SKM-1 treated with dmso at 0.1 percent for 144 hours (cell line): ENCODE results near the gene CAMTA1.

Source experiments
- DNase-seq: peaks from one replicate; lab custom pipeline; 2025; ENCODE audit not compliant: unreplicated experiment; lab: John Stamatoyannopoulos, UW

The CAMTA1 gene

DNA sequence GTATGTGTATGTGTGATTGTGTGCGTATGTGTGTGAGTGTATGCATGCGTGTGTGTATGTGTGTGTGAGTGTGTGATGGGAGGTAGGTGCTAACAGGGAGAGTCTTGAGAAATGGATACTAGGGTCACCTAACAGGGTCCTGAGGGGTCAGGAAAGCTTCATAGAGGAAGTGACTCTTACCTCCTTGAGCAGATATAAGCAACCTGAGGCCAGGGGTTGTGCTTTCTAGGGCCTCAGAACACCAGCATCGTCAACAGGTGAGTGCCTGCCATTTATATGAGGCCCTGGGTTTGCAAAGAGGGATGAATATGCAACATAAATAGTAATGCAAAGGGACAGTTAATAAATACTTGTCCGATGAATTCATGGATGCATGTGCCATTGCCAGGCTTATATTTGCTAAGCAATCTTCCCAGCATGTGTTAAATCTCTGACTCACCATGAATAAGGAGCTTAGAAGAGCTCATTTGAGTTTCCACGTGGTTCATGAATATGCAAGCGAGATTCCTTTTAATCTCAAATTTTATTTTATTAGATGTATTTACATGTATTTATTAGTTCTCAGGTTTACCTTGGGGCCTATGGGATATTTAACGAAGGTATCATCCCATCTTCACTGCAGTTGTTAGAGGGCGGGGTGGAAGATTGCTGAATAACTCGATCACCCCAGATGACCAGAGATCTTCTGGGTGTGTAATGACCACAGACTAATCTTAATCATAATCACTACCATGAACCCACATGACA, 438.3 kb downstream of the CAMTA1 start:
- DNase-seq, result no peak

DNA sequence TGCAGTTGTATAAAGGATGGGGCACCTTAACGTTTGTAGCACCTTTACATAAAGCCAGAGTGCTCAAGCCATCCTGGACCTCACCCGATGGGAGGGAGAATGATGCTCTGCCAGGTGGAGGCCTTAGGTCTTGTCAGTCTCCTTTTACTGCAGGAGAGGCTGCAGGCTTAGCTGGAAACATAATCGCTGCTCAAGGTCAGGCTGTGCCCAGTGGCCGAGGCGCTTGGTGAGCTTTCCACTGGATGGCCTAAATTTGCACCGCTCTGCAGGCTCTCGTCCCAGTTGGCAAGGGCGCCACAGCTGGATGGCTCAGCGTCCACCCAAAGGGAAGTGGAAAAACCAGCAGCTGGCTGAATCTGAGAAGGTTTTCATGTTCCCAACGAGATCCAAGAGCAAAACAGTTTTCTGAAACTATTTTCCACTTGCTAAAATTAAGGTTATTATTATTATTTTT, 438.9 kb downstream of the CAMTA1 start:
- no peak for DNase-seq

DNA sequence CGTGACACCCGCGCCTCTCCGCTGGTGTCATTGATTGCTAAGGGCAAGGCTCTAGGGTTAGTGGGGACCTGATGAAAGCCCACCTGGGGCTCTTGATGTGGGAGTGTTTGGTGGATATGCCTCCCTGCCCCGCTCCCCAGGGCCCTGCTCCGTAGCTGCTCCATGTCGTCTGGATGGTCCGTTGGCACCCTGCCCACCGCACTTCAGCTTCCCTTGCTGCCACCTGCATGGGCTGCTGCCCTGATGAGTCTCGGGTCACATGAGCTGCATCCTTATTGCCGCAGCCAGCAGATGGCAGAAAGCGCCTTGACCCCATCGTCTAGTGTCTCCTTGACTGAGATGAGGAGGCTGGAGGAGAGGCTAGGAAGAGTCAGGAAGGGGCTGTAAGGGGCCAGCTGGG, 439.4 kb downstream of the CAMTA1 start:
- DNase-seq, result no peak

DNA sequence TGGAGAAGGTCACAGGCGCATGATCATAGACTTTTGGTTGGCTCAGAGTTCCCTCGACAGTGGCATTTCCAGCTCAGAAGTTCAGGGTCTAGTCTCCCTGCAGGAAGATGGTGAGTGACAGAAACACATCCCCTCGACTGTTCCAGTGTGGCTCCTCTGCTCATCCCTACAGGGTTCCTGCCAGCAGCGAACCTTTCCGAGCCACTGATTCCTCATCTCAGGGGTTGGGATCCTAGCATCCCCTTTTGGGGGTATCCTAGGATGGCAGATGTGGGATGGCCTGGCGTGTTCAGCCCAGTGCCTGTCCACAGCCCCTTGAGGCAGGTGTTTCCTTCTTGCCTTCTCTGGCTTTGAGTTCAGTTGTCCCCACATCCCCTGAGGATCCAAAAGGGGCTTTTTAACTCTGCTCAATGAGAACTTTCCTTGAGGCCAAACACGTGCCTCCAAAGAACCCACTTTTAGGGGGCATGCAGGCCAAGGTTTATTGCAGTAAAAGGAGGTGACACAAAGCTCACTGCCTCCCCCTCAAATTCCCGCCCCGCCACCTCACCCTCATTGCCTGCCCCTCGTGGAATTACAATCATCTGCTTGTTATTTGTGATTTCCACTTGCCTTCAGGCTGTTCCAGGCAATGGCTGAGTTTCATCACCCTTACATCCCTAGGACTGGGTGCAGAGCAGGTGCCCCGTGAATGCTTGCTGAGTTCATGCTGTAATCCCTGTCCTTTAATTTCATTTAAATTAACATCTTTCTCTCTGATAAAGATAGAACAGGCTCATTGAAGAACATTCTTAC, 440.7 kb downstream of the CAMTA1 start:
- DNase-seq, result no peak

DNA sequence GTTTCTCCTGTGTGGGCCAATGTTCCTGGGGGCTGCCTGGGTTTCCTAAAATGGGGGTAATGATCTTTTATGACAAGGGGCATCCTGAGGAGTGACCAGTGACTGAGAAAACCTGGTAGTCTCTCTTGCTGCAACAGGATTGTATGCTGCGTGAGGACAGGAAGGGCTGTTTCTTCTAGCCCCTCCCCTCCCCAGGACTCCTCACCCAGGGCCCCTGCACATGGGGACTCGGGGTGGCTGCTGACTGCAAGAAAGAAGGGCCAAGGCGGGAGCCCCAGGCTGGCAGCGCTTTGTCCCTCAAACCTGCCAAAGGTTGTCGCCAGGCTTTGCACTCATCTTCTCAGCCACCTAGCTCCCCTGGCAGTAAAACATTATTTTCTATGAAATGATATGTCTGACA, 442.4 kb downstream of the CAMTA1 start:
- no peak for DNase-seq

DNA sequence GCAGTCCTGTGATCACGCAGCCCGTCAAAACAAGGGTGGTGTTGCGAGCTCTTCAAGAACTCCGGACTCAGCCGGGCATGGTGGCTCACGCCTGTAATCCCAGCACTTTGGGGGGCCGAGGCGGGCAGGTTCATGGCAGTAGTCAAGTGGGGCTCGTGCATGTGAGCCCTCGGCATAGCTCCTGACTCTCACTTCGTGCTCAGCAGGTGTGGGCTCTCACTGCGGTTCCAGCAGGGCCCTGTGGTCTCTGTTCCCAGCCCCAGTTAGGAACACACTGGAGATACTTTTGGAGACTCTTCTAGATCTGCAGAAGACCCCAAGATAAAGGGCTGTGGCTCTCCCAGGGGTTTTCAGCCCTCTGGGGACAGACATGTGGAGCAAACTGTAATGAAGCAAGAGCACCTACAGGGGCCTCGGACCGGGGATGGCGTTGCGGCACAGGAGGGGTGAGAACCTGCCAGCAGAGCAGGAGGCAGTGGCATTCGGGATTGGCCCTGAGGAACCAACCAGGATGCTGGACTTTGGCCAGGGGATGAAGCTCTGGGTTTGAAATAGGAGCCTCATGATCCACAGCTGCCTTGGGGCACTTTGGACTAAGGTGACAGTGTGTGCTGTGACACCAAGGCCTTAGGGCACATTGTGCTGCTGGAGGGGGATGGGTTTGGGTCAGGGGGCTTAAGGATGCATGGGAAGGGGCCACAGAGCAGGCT, 443.2 kb downstream of the CAMTA1 start:
- DNase-seq, result no peak

DNA sequence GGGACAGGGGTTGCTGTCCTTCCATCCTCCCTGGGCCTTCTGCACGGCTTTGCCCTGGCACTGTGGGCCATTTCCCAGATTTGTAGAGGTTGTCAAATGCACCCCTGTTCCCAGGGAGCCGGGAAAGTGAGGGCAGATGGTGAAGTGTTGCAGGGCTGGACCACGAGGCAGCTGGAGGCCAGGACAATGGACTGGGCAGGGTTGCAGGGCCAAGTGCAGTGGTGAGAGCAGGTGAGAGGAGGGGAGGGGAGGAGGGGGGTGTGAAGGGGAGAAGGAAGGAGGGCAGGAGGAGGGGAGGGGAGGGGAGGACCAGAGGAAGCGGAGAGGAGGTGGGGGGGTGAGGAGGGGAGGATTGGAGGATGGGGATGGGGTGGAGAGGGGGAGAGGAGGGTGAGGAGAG, 443.9 kb downstream of the CAMTA1 start:
- no peak for DNase-seq

DNA sequence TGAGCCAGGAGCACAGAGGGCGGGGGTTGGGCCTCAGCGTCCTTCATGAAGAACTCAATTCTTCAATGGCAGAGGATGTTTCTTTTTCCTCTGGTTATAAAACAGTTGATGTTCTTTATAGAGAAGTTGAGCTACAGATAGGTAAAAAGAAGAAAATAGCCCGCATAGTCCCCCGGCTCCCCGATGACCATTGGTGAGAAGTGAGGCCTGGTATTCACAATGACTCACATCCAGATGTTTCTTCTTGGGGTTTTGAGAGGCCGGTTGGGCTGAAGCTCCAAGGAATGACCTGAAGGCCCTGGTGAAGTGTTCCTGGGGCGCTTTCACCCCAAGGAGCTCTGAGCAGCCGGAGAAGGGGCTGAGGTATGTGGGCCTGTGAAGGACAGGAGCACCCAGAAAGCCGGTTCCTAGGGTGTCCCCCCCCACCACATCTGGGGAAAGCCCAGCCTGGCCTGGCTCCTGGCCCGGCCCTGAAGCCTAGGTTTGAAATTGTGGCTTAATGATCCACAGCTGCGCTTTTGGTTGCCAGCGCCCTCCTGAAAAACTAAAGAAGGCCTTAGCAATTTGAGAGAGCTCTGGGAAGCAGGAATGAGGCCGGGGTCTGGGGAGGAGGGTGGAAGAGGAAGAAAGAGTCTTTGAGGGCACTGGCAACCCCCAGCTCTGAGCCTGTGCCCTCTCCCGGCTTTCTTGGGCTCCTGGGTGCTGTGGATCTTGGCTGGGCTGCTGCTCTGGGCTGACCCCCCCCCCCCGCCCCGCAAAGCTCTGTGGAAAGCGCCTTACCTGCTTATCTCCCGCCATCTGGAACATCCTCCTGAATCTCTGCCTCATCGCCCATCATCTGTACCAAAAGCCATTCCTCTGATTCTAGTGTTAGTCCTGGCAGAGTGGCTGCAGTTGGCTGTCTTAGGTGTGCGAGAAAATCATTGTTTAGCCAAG, 444.7 kb downstream of the CAMTA1 start:
- no peak for DNase-seq

DNA sequence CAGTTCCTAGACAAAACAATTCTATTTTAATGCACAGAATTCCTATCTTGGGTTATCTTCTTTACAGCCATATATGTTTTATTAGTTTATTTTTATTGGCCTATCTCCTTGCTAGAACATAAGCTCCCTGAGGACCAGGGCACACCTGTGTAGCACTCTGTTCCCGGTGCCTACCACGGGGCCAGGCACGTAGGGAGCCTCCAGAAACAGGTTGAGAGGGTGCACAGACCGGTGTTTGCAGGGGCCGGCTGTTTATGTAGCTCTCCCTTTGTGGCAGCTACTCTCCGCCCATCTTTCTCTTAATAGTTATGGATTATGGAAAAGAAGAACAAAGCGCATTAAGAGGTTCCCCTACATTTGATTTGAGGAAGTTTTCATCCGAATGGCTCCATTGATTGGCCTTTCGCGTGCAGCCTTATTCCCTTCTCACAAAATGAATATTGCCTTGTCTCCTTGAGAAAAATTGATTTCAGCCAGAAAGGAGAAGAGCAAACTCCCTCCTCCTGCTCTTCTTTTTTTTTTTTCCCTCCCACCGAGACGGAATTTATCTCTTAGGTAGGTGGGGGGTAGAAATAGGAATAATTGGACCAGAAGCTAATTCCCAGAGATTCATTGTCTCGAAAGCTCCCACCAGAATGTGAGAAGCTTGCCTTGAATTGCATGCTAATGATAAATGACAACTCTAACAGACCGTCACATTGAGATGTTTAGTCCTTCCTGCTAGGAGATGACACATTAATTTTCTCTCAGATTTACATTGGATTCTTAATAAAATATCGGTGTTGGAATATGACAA, 447.4 kb downstream of the CAMTA1 start:
- no peak for DNase-seq

DNA sequence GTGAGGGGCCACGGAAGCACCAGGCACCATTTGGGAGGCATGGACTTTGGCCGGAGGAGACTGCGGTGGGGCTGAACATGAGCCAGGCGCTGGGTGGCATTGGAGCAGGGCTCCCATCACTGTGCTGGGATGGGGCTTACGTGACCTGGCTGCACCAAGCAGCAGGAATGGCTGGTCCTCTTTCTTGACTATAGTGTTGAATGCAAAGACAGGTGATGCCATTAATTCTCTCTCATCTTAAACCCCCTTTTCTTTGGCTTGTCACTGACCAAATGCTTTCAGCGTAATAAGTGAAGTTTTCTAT, 447.9 kb downstream of the CAMTA1 start:
- no peak for DNase-seq

DNA sequence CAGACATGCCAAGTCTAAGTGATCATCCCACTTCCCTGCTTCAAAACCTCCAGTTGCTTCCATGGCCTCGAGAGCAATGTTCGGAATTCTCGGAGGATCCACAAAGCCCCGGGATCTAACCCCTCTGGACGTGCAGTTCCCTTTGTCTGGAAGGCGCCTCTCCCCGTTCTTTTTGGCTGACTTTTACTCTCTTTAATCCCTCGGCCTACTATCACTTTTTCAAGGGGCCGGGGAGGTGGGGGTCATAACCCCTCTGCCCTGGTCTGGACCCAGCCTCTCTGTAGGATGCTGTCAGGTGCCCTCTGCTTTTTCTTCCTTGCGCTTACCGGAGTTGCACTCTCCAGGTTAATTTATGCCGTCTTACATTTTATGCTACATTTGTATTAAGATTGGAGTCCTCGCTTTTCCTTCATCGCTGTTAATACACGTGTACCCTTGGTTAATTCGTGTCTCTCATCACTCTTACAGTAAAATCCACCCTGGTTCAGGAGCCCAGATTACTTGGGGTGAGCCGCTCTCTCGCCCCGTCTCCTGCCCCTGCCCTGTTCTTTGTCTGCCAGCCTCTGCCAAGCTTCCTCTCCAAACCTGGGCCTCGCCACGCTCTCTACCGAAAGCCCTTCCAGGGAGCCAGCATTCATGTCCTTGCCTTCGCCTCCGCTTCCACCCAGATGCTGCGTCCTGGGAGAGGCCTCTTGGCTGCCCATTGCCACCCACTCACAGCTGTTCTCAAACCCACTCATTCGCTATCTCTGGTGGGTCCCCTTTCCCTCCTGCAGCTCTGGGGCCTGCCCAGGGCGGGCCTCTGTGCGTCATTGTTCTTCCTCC, 448.6 kb downstream of the CAMTA1 start:
- no peak for DNase-seq

DNA sequence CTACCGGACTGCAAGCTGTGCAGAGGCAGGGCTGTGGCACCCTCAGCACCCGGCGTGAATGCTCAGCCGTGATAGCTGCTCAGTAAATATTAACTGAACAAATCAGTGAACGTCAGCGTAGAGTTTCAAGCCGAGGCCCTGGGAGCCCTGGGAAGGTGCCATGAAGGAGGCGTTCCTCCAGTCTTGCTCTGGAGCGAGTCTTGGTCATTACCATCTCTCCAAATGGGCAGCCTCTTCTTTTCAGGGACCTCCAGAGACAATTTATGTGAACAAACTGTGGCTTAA, 449.2 kb downstream of the CAMTA1 start:
- no peak for DNase-seq

DNA sequence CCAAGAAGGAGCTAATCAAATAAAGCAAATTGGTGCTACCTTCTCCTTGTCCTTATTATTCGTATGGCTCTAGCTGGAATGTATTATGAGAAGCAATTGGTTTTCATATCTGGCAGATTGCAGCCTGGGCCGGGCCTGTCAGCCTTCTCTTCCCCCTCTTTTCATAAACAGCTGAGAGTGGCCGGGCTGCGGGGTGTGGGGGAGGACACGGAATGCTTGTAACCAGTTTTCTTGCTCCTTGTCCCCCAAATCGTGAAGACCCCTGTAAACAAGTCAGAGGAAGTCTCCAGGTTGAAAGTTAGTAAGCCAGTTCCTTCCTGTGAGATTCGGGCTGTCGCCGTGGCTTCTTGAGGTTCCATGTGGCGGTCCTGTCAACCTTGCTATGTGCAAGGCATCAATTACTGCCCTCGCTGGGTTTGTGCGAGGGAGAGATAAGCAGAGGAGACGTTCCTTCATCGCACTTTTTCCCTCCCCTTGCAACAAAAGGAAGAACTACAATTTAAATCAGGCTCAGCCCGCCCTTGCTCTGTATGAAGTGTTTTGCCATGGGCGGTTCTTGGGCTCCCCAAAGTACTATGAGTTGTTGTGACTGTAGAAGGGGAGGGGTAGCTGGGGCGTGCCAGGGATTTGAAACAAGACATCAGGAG, 450.7 kb downstream of the CAMTA1 start:
- no peak for DNase-seq

DNA sequence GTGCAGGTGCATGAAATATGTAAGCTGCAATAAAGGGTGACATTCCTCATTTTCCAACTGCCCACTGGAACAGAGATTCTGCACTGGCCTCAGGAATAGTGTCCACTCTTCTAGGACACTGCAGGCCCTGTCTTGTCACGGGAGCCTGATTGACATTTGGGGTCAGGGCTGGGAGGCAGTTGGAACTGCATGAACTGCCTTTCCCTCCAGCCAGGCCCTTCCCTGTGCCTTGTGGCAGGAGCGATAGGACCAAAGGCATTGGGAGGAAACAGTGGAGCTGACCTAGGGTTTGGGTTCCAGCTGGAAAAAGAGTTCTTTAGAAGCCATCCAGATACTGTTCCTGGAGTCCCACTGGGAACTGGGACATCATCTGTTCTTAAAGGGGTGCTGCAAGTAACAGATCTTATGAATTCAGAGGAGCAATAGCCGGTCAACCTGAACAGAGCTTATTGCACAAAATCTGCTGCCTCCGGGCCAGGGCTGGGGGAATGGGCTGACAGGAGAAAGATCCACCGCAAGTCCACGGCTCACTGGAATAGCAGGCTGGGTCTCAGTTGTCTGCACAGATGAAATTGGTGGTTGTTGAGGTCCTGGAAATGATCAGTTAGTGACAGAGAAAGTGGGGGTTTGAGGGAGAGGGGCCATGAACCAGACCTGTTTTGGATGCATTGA, 451.7 kb downstream of the CAMTA1 start:
- DNase-seq, result no peak

DNA sequence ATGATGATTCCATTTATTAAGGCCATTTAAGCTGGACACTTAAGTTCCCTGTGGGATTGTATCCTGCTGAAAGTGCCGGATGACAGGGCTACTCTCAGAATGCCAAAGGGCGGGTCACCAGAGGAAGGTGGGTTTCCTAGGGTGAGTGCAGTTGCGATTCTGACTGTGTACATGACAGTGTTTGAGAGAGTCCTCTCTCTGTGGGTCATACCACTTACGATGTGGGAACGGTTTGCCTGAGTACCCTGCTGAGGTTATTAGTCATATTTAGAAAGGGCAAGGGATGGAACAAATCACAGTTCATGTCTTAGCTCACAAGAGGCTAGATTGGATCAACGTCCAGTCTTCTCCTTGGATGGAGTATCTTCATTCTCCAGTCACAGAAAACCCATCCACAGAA, 461.9 kb downstream of the CAMTA1 start:
- no peak for DNase-seq

DNA sequence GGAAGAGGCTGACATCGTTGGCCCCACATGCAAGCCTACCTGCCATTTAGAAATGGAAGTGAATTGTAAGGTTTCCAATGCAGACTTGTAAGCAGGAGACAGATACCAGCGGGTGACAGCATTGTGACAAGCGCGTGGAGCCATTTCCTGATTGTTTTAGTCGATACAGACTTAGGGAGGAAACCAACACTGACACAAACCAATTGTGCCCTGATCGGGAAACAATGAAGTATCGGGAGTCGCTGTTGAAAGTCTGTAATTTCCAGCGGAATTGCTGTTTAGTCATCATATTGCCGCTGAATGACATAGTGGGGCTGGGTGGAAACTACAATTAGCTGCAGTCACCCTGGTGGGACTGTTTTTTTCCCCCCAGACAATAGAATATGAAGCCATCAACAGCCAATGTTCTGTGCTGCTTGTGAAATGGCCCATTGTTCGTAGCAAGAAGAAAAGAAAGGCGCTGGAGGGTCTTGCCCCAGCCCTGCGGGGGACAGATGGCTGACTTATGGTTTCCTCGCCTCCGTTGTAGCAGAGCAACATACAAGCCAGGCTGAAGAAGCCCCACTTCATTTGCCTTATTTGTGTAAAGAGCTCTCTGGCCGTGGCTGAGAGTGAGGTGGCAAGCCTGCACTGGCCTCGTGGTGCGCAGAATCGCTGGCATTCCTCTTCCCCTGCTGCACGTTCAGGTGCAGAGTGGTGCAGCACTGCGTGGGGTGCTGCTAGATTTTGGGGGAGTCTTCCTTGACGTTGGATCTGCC, 462.7 kb downstream of the CAMTA1 start:
- DNase-seq, result no peak

DNA sequence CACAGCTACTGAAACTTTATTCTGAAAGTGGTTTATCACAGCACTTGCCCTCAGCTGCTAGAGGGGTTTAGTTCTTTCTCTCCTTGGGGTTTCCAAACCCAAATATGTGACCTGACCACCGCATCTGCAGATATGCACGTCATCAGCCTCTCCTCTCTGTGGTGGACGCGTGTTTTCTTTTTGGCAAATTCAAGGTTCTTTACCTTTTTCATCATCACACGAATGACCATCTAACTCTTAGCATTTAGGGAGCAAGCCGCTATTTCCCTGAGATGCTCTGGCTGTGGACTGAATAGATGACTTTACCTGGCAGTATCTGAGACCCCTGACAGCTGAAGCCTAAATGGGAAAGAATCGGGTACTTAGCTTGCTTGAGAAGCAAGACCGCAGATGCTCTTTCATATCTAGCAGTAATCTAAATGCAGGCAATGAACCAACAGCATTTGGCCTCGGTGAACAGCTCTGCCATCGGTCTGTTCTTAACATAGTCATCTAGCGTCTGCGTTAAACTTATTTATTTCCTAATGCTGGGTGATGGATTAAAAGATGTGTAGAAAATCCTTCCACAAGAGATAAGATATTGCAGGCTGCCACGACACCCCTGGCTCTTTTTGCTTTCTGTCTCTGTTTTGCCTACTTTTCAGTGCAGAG, 463.4 kb downstream of the CAMTA1 start:
- no peak for DNase-seq
